ENCODE results near the gene P2RY6.

The P2RY6 gene

GRCh38 chr11:73285721-73286120, 13.6 kb downstream of the P2RY6 start:
- Histone ChIP-seq H3K4me3 (ENCODE audit: low read depth, low read length) (no peak overlapping the region), H3K9ac (ENCODE audit: low read depth, low read length) (no peak overlapping the region), H3K27ac (ENCODE audit: low read depth, low read length) (no peak overlapping the region), H3K9me3 (ENCODE audit: control insufficient read depth, insufficient read depth, low read length) (no peaks in the 10 kb centered on the region), H3K36me3 (ENCODE audit: control insufficient read depth, insufficient read depth, low read length) (no peaks in the 10 kb centered on the region), H3K27me3 (ENCODE audit: control insufficient read depth, insufficient read depth, low read length) (no peaks in the 10 kb centered on the region), H3K4me1 (ENCODE audit: control insufficient read depth, insufficient read depth, low read length) (peaks cover 5% of the 10 kb centered on the region; the same call in 1 of the 2 replicates)

GRCh38 chr11:73286240-73286810, 14.2 kb downstream of the P2RY6 start:
- Histone ChIP-seq H3K4me3 (ENCODE audit: low read depth, low read length) (no peak overlapping the region), H3K27me3 (ENCODE audit: control insufficient read depth, insufficient read depth, low read length) (no peaks in the 10 kb centered on the region), H3K9ac (ENCODE audit: low read depth, low read length) (no peak overlapping the region), H3K36me3 (ENCODE audit: control insufficient read depth, insufficient read depth, low read length) (no peaks in the 10 kb centered on the region), H3K9me3 (ENCODE audit: control insufficient read depth, insufficient read depth, low read length) (no peaks in the 10 kb centered on the region), H3K4me1 (ENCODE audit: control insufficient read depth, insufficient read depth, low read length) (peaks cover 5% of the 10 kb centered on the region; the same call in 1 of the 2 replicates), H3K27ac (ENCODE audit: low read depth, low read length) (no peak overlapping the region)

GRCh38 chr11:73287400-73288101, 15.4 kb downstream of the P2RY6 start:
- Histone ChIP-seq H3K36me3 (ENCODE audit: control insufficient read depth, insufficient read depth, low read length) (no peaks in the 10 kb centered on the region), H3K9ac (ENCODE audit: low read depth, low read length) (no peak overlapping the region), H3K9me3 (ENCODE audit: control insufficient read depth, insufficient read depth, low read length) (no peaks in the 10 kb centered on the region), H3K27ac (ENCODE audit: low read depth, low read length) (no peak overlapping the region), H3K27me3 (ENCODE audit: control insufficient read depth, insufficient read depth, low read length) (no peaks in the 10 kb centered on the region), H3K4me3 (ENCODE audit: low read depth, low read length) (no peak overlapping the region), H3K4me1 (ENCODE audit: control insufficient read depth, insufficient read depth, low read length) (peaks cover 5% of the 10 kb centered on the region; the same call in 1 of the 2 replicates)

- Histone ChIP-seq H3K27ac (ENCODE audit: low read depth, low read length) (no peak overlapping the region), H3K9ac (ENCODE audit: low read depth, low read length) (no peak overlapping the region), H3K27me3 (ENCODE audit: control insufficient read depth, insufficient read depth, low read length) (no peaks in the 10 kb centered on the region), H3K36me3 (ENCODE audit: control insufficient read depth, insufficient read depth, low read length) (no peaks in the 10 kb centered on the region), H3K4me3 (ENCODE audit: low read depth, low read length) (no peak overlapping the region), H3K9me3 (ENCODE audit: control insufficient read depth, insufficient read depth, low read length) (no peaks in the 10 kb centered on the region), H3K4me1 (ENCODE audit: control insufficient read depth, insufficient read depth, low read length) (peaks cover 5% of the 10 kb centered on the region; the same call in 1 of the 2 replicates)
Observed at GRCh38 chr11:73288192-73288872, 16.2 kb downstream of the P2RY6 start.

- Histone ChIP-seq H3K4me1 (ENCODE audit: control insufficient read depth, insufficient read depth, low read length) (peaks cover 5% of the 10 kb centered on the region; the same call in 1 of the 2 replicates), H3K9me3 (ENCODE audit: control insufficient read depth, insufficient read depth, low read length) (no peaks in the 10 kb centered on the region), H3K27ac (ENCODE audit: low read depth, low read length) (no peak overlapping the region), H3K4me3 (ENCODE audit: low read depth, low read length) (no peak overlapping the region), H3K27me3 (ENCODE audit: control insufficient read depth, insufficient read depth, low read length) (peaks cover 6% of the 10 kb centered on the region; the same call in 1 of the 2 replicates), H3K9ac (ENCODE audit: low read depth, low read length) (no peak overlapping the region), H3K36me3 (ENCODE audit: control insufficient read depth, insufficient read depth, low read length) (no peaks in the 10 kb centered on the region)
Observed at GRCh38 chr11:73288873-73289707, 17.0 kb downstream of the P2RY6 start.

- H3K4me3 ChIP-seq (ENCODE audit: low read depth, low read length), result no peak overlapping the region
- no peak overlapping the region for H3K27ac ChIP-seq (ENCODE audit: low read depth, low read length)
- H3K27me3 ChIP-seq (ENCODE audit: control insufficient read depth, insufficient read depth, low read length), result peaks cover 16% of the 10 kb centered on the region
- H3K9me3 ChIP-seq (ENCODE audit: control insufficient read depth, insufficient read depth, low read length), result no peaks in the 10 kb centered on the region
- H3K9ac ChIP-seq (ENCODE audit: low read depth, low read length), result no peak overlapping the region
- H3K4me1 ChIP-seq (ENCODE audit: control insufficient read depth, insufficient read depth, low read length), result peaks cover 9% of the 10 kb centered on the region
- no peaks in the 10 kb centered on the region for H3K36me3 ChIP-seq (ENCODE audit: control insufficient read depth, insufficient read depth, low read length)
Observed at GRCh38 chr11:73290536-73290935, 18.4 kb downstream of the P2RY6 start.

GRCh38 chr11:73291196-73291595, 19.1 kb downstream of the P2RY6 start:
- Histone ChIP-seq H3K9me3 (ENCODE audit: control insufficient read depth, insufficient read depth, low read length) (no peaks in the 10 kb centered on the region), H3K4me1 (ENCODE audit: control insufficient read depth, insufficient read depth, low read length) (peaks cover 9% of the 10 kb centered on the region), H3K4me3 (ENCODE audit: low read depth, low read length) (no peak overlapping the region), H3K9ac (ENCODE audit: low read depth, low read length) (no peak overlapping the region), H3K27ac (ENCODE audit: low read depth, low read length) (no peak overlapping the region), H3K27me3 (ENCODE audit: control insufficient read depth, insufficient read depth, low read length) (peaks cover 16% of the 10 kb centered on the region), H3K36me3 (ENCODE audit: control insufficient read depth, insufficient read depth, low read length) (no peaks in the 10 kb centered on the region)

GRCh38 chr11:73291781-73292524, 19.8 kb downstream of the P2RY6 start:
- Histone ChIP-seq H3K9ac (ENCODE audit: low read depth, low read length) (no peak overlapping the region), H3K4me3 (ENCODE audit: low read depth, low read length) (no peak overlapping the region), H3K27me3 (ENCODE audit: control insufficient read depth, insufficient read depth, low read length) (peaks cover 16% of the 10 kb centered on the region), H3K27ac (ENCODE audit: low read depth, low read length) (no peak overlapping the region), H3K4me1 (ENCODE audit: control insufficient read depth, insufficient read depth, low read length) (peaks cover 9% of the 10 kb centered on the region), H3K9me3 (ENCODE audit: control insufficient read depth, insufficient read depth, low read length) (no peaks in the 10 kb centered on the region), H3K36me3 (ENCODE audit: control insufficient read depth, insufficient read depth, low read length) (no peaks in the 10 kb centered on the region)

- Histone ChIP-seq H3K9me3 (ENCODE audit: control insufficient read depth, insufficient read depth, low read length) (no peaks in the 10 kb centered on the region), H3K36me3 (ENCODE audit: control insufficient read depth, insufficient read depth, low read length) (no peaks in the 10 kb centered on the region), H3K9ac (ENCODE audit: low read depth, low read length) (no peak overlapping the region), H3K27ac (ENCODE audit: low read depth, low read length) (no peak overlapping the region), H3K4me1 (ENCODE audit: control insufficient read depth, insufficient read depth, low read length) (peaks cover 9% of the 10 kb centered on the region), H3K4me3 (ENCODE audit: low read depth, low read length) (no peak overlapping the region), H3K27me3 (ENCODE audit: control insufficient read depth, insufficient read depth, low read length) (peaks cover 16% of the 10 kb centered on the region)
Observed at GRCh38 chr11:73292525-73292894, 20.4 kb downstream of the P2RY6 start.

- H3K4me1 ChIP-seq (ENCODE audit: control insufficient read depth, insufficient read depth, low read length), result peaks cover 9% of the 10 kb centered on the region
- H3K9me3 ChIP-seq (ENCODE audit: control insufficient read depth, insufficient read depth, low read length), result no peaks in the 10 kb centered on the region
- H3K27me3 ChIP-seq (ENCODE audit: control insufficient read depth, insufficient read depth, low read length), result peaks cover 16% of the 10 kb centered on the region
- H3K27ac ChIP-seq (ENCODE audit: low read depth, low read length), result no peak overlapping the region
- H3K9ac ChIP-seq (ENCODE audit: low read depth, low read length), result no peak overlapping the region
- no peak overlapping the region for H3K4me3 ChIP-seq (ENCODE audit: low read depth, low read length)
- H3K36me3 ChIP-seq (ENCODE audit: control insufficient read depth, insufficient read depth, low read length), result no peaks in the 10 kb centered on the region
Observed at GRCh38 chr11:73293356-73293936, 21.3 kb downstream of the P2RY6 start.

Data from HUES48 (cell line).